Hepatocyte (in vitro differentiated cells): ENCODE data around the gene APEX2.

Experiments
- CTCF ChIP-seq: fragments of 200-600 bp; sonication (generic); IDR thresholded peaks from 2 replicates; pipeline ENCODE4 v1.5.1; 2016; ENCODE audit warnings: antibody characterized with exemption, mild to moderate bottlenecking; ENCODE audit not compliant: poor library complexity
- EZH2 ChIP-seq: fragments of 200-600 bp; sonication (generic); IDR thresholded peaks from 2 replicates; pipeline ENCODE4 v1.6.1; 2016; ENCODE audit warnings: antibody characterized with exemption, mild to moderate bottlenecking, borderline replicate concordance

GRCh38 chrX:54995621-54996020, 4.5 kb upstream of the APEX2 start:
- no peak for TF ChIP-seq CTCF
- no peak for TF ChIP-seq EZH2
